Natural killer cell treated with Interleukin-12 subunit alpha and Interleukin-12 subunit beta and Interleukin-15 and Interleukin-18, amount 100 ng/mL, for 72 hours (primary cell): ENCODE measurements around the gene SUN1. TPM values are rescaled to one million over a fixed set of nuclear protein-coding genes. Genes with fewer than 3 reads are reported as not detected.
A peak's percentile ranks its signal among the peaks of the same experiment; 100 is the strongest.
"Not testable (repeated sequence)": the region's sequence is repeated elsewhere in the genome, so short reads cannot be mapped to it uniquely, and the experiment has no call there.

Experiments used
- ATAC-seq, 2 donors: fragments of 150-1000 bp; cut with Tn5 transposase in 1 of 2; sonication (Bioruptor Pico), chemical (Tn5 transposase) in 1 of 2; 2 replicates each; pipeline ENCODE4 v1.10.0; 2021
- DNase-seq: peaks from one replicate; pipeline ENCODE4 v3.0.0; 2022; ENCODE audit warnings: low spot score
- H3K27ac Mint-ChIP-seq, 2 donors: 1 replicate in 1 of 2; 2 replicates in 1 of 2; pipeline ENCODE4 v1.8.0; 2022; ENCODE audit warnings: mixed read lengths in 2 of 2, mild to moderate bottlenecking in 1 of 2, moderate library complexity in 1 of 2
- H3K27me3 Mint-ChIP-seq, 2 donors: 1 replicate in 1 of 2; 2 replicates in 1 of 2; pipeline ENCODE4 v1.8.0; 2022; ENCODE audit warnings: mixed read lengths in 2 of 2
- H3K36me3 Mint-ChIP-seq: one replicate; pipeline ENCODE4 v1.8.0; 2022; ENCODE audit warnings: mixed read lengths
- H3K4me1 Mint-ChIP-seq, 2 donors: 1 replicate in 1 of 2; 2 replicates in 1 of 2; pipeline ENCODE4 v1.8.0; 2022; ENCODE audit warnings: low read depth in 2 of 2, mixed read lengths in 2 of 2, mild to moderate bottlenecking in 1 of 2
- H3K4me3 Mint-ChIP-seq: one replicate; pipeline ENCODE4 v1.8.0; 2022; ENCODE audit warnings: mixed read lengths
- H3K9me3 Mint-ChIP-seq: 2 replicates; pipeline ENCODE4 v1.8.0; 2022; ENCODE audit warnings: mixed read lengths
- total RNA-seq, 2 donors: library from RNA; stranded (reverse); gene quantifications; one replicate each; pipeline ENCODE4 v1.2.3, GENCODE V29; 2022

Gene SUN1
- total RNA-seq, 2 donors from 2014 or later, result 34.3 to 50.4 TPM

DNA sequence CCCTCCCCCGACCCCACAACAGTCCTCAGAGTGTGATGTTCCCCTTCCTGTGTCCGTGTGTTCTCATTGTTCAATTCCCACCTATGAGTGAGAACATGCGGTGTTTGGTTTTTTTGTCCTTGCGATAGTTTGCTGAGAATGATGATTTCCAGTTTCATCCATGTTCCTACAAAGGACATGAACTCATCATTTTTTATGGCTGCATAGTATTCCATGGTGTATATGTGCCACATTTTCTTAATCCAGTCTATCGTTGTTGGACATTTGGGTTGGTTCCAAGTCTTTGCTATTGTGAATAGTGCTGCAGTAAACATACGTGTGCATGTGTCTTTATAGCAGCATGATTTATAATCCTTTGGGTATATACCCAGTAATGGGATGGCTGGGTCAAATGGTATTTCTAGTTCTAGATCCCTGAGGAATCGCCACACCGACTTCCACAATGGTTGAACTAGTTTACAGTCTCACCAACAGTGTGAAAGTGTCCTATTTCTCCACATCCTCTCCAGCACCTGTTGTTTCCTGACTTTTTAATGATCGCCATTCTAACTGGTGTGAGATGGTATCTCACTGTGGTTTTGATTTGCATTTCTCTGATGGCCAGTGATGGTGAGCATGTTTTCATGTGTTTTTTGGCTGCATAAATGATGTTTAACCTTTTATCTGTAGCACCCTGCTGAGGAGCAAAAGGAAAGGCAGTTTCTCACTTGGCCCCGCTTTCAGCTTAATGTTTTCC, 35.7 kb upstream of the SUN1 start:
- DNase-seq, H3K4me1 Mint-ChIP-seq, H3K9me3 Mint-ChIP-seq, H3K27me3 Mint-ChIP-seq, H3K4me3 Mint-ChIP-seq, H3K36me3 Mint-ChIP-seq, H3K27ac Mint-ChIP-seq, ATAC-seq: not testable (repeated sequence)

DNA sequence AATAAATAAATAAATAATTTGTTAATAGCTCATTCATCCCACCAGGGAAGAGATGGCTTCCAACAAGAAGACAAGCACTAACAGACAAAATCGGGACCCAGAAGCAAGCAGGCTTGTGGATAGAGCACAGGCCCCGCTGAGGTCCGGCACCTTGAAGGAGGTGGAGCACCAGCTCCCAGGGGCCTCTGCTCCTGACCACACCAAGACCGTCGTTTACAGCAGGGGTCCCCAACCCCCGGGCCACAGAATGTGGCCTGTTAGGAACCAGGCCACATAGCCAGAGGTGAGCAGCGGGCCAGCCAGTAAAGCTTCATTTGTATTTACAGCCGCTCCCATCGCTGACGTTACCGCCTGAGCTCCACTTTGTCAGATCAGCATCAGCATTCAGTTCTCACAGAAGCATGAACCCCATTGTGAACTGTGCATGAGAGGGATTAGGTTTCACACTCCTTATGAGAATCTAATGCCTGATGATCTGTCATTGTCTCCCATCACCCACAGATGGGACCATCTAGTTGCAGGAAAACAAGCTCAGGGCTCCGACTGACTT, 33.3 kb upstream of the SUN1 start:
- H3K36me3 Mint-ChIP-seq, result no peaks in the 10 kb centered on the region
- no peak for ATAC-seq
- no peaks in the 10 kb centered on the region for H3K9me3 Mint-ChIP-seq
- H3K4me1 Mint-ChIP-seq, result no peaks in the 10 kb centered on the region
- H3K27ac Mint-ChIP-seq, result no peak overlapping the region
- peak; percentile 22 for DNase-seq
- peaks cover 9 to 10% of the 10 kb centered on the region in 2 donors for H3K27me3 Mint-ChIP-seq
- H3K4me3 Mint-ChIP-seq, result no peak overlapping the region

DNA sequence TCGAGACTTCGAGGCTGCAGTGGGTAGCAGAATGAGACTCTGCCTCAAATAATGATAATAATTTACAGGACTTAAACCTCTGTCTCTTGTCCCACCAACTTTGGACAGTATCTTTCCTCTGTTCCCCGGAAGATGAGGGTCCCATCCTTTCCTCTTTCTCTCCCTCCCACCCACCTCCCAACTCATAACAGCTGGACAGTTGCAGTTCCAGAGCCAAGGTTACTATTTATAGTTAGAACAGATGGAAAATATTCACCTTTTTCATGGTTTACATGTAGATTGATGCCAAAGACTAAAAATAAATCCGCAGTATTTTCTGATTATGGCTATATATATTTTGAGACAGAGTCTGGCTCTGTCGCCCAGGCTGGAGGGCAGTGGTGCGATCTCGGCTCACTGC, 31.6 kb upstream of the SUN1 start:
- no peak overlapping the region for H3K4me3 Mint-ChIP-seq
- no peaks in the 10 kb centered on the region for H3K36me3 Mint-ChIP-seq
- H3K9me3 Mint-ChIP-seq, result no peaks in the 10 kb centered on the region

DNA sequence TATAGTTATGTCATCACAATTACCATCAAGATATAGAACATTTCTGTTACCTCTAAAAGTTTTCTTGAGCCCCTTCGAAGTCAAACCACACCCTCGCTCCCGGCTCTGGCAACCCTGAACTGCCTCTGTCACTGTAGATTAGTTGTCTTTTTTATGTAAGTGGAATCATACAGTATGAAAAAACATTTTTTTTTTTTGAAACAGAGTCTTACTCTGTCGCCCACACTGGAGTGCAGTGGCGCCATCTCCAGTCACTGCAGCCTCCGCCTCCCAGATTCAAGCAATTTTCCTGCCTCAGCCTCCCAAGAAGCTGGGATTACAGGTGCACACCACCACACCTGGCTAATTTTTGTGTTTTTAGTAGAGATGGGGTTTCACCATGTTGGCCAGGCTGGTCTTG, 30.9 kb upstream of the SUN1 start:
- not testable (repeated sequence) for H3K4me1 Mint-ChIP-seq, H3K4me3 Mint-ChIP-seq, H3K36me3 Mint-ChIP-seq, DNase-seq, H3K9me3 Mint-ChIP-seq, ATAC-seq, H3K27ac Mint-ChIP-seq
- H3K27me3 Mint-ChIP-seq, result peaks cover 9 to 21% of the 10 kb centered on the region in 2 donors

More for the DNA sequence above, 31.6 kb upstream of the SUN1 start:
- no peaks in the 10 kb centered on the region for H3K4me1 Mint-ChIP-seq
- DNase-seq (no peak), ATAC-seq (no peak)
- H3K27me3 Mint-ChIP-seq, result peaks cover 9 to 21% of the 10 kb centered on the region in 2 donors
- no peak overlapping the region for H3K27ac Mint-ChIP-seq

DNA sequence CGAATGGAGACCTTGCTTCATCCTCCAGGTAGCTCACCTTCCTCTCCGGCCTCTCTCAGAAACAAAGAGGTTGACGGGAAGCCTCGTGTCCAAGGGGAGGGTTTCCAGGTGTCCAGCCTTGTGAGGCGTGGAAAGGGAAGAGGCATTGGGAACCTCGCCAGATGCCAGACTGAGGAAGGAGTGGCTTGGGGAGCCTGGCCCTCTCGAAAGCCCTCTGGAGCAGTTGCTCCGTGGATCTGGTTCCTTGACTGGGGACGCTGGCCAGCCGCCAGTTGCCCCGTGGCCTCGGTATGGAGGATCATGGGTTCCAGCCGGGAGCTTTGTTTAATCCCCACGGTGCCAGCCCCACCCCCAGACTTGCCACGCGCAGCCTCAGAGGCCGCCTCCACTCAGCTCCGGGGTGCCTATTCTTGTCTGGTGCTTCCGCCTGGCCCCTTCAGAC, 30.3 kb upstream of the SUN1 start:
- H3K27ac Mint-ChIP-seq, result no peak overlapping the region
- H3K4me3 Mint-ChIP-seq, result no peak overlapping the region
- no peaks in the 10 kb centered on the region for H3K4me1 Mint-ChIP-seq
- DNase-seq, result peak; percentile 40
- H3K9me3 Mint-ChIP-seq, result no peaks in the 10 kb centered on the region
- H3K27me3 Mint-ChIP-seq, result peaks cover 9 to 21% of the 10 kb centered on the region in 2 donors
- no peak for ATAC-seq
- H3K36me3 Mint-ChIP-seq, result no peaks in the 10 kb centered on the region

DNA sequence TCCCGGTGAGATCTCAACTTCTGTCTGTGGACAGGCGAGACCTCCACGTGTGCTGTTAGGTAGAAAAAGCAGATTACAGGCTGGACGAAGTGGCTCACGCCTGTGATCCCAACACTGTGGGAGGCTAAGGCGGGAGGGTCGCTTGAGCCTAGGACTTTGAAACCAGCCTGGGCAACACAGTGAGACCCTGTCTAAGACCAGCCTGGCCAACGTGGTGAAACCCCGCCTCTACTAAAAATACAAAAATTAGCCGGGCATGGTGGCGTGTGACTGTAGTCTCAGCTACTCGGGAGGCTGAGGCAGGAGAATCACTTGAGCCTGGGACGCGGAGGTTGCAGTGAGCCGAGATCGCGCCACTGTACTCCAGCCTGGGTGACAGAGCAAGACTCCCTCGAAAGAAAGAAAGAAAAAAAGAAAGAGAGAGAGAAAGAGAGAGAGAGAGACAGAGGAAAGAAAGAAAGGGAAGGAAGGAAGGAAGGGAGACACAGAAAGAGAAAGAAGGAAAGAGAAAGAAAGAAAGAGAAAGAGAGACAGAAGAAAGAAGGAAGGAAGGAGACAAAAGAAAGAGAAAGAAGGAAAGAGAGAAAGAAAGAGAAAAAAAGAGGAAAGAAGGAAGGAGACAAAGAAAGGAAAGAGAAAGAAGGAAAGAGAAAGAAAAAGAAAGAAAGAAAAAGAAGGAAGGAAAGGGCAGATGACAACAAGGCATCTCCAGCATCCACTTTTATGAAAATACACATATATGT, 29.6 kb upstream of the SUN1 start:
- Mint-ChIP-seq H3K9me3 (no peaks in the 10 kb centered on the region), H3K4me1 (no peaks in the 10 kb centered on the region), H3K4me3 (no peak overlapping the region), H3K27ac (no peak overlapping the region), H3K27me3 (peaks cover 10 to 21% of the 10 kb centered on the region in 2 donors), H3K36me3 (no peaks in the 10 kb centered on the region)
- ATAC-seq (no peak), DNase-seq (peak; percentile 42)

DNA sequence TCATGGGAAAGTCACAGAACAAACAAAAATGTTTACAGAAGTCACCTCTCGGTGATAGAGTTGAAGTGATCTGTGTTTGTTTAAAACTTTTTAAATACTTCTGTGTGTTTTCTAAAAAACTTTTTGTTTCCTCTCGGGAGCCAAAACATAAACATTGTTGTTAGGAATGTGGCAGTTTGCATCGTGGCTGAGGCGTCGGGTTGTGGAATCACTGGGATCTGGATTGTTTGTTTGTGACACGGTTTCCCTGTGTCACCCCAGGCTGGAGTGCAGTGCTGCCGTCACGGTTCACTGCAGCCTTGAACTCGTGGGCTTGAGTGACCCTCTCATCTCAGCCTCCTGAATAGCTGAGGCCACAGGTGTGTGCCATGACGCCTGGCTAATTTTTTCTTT, 29.0 kb upstream of the SUN1 start:
- ATAC-seq, result no peak
- no peaks in the 10 kb centered on the region for H3K36me3 Mint-ChIP-seq

DNA sequence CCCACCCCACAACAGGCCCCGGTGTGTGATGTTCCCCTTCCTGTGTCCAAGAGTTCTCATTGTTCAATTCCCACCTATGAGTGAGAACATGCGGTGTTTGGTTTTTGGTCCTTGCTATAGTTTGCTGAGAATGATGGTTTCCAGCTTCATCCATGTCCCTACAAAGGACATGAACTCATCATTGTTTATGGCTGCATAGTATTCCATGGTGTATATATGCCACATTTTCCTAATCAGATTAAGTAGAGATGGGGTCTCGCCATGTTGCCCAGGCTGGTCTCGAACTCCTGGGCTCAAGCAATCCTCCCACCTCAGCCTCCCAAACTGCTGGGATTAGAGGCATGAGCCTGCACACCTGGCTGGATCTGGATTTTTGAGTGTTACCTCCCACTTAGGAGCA, 28.5 kb upstream of the SUN1 start:
- H3K4me1 Mint-ChIP-seq, H3K36me3 Mint-ChIP-seq, ATAC-seq, DNase-seq, H3K4me3 Mint-ChIP-seq, H3K27ac Mint-ChIP-seq, H3K9me3 Mint-ChIP-seq: not testable (repeated sequence)
- peaks cover 19 to 28% of the 10 kb centered on the region in 2 donors for H3K27me3 Mint-ChIP-seq

More for the DNA sequence above, 29.0 kb upstream of the SUN1 start:
- H3K27me3 Mint-ChIP-seq, result peaks cover 16 to 26% of the 10 kb centered on the region in 2 donors
- H3K27ac Mint-ChIP-seq, result no peak overlapping the region
- no peak overlapping the region for H3K4me3 Mint-ChIP-seq
- no peaks in the 10 kb centered on the region for H3K9me3 Mint-ChIP-seq
- H3K4me1 Mint-ChIP-seq, result no peaks in the 10 kb centered on the region
- peak; percentile 8 for DNase-seq

DNA sequence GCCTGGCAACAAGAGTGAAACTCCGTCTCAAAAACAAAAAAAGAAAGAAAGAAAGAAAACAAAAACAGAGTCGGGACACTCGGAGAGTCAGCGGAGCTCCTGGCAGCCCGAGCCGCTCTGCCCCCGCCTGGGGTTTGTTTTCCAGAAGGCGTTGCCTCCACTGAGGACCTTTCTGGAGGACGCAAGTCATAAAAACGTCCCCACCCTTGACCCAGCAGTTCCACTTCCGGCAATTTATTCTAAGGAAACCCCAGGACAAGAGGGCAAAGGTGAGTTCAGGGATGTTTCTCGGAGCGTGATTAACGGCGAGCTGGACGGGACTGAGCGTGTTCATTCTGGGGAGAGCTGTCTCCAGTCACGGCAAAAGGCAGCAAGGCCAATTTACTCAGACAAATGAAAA, 27.0 kb upstream of the SUN1 start:
- ATAC-seq (no peak), DNase-seq (no peak)
- Mint-ChIP-seq H3K27me3 (peaks cover 19 to 32% of the 10 kb centered on the region in 2 donors), H3K4me1 (no peaks in the 10 kb centered on the region), H3K36me3 (no peaks in the 10 kb centered on the region), H3K27ac (no peak overlapping the region), H3K9me3 (no peaks in the 10 kb centered on the region), H3K4me3 (no peak overlapping the region)

DNA sequence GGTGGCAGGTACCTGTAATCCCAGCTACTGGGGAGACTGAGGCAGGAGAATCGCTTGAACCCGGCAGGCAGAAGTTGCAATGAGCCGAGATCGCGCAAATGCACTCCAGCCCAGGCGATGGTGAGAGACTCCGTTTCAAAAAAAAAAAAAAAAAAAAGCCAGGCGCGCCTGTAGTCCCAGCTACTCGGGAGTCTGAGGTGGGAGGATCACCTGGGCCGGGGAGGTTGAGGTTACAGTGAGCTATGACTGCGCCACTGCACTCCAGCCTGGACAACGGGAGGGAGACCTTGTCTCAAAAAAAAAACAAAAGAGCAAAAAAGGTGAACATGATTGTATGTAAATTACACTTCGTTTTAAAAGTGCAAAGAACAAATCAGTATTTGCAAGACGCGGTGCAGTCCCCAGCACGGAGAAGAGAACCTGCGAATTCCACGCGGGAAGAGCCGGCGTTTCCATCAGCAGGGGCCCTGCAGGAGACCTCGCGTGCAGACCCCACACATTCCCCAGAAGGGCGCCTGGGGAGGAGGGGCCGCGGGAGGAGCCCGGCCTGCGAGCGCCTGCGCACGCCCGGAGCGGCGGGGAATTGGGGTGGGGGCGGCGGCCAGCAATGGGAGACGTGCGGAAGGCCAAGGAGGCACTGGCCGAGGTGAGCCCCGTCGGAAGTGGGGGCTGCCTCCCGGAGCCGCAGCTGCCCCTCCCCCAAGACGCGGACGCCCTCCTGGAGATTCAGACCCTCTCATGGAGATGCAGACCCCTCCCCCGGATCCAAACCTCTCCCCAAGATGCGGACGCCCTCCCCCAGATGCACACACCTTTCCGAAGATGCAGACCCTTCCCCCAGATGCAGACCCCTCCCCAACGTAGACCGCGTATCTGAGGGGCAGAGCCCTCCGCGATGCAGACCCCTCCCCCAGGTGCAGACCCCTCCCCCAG, 16.7 kb upstream of the SUN1 start:
- Mint-ChIP-seq H3K27me3 (peaks cover 28 to 43% of the 10 kb centered on the region in 2 donors), H3K4me3 (peak overlapping the region; percentile 75), H3K4me1 (peaks cover 37 to 39% of the 10 kb centered on the region in 2 donors), H3K9me3 (no peaks in the 10 kb centered on the region), H3K36me3 (peaks cover 5% of the 10 kb centered on the region), H3K27ac (no peak overlapping the region)
- DNase-seq, result peak; percentile 56
- ATAC-seq, result no peak

DNA sequence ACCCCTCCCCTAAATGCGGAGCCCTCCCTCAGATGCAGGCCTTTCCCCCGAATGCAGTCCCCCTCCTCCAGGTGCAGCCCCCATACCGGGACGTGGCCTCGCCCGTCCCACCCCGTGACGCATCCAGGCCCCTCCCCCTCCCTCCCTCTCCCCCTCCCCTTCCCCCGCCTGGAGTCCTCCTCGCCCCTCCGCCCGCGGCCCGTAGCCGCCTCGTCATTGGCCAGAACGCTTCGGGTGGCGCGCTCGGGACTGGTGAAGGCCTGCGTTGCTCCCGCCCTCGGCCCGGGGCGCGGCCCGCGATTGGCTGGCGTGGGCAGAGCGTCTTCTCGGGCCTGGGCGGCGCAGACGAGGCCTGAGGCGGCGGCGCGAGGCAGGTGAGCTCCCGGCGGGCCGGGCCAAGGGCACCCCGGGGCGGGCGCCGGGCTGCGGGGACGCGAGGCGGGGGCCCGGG, 16.0 kb upstream of the SUN1 start:
- peaks cover 5% of the 10 kb centered on the region for H3K36me3 Mint-ChIP-seq
- peak overlapping the region; percentile 31 for H3K4me3 Mint-ChIP-seq
- no peak overlapping the region for H3K27ac Mint-ChIP-seq
- ATAC-seq (peak; percentile 99 to 100), DNase-seq (peak; percentile 97)
- H3K27me3 Mint-ChIP-seq, result peaks cover 28 to 43% of the 10 kb centered on the region in 2 donors
- peaks cover 37 to 43% of the 10 kb centered on the region in 2 donors for H3K4me1 Mint-ChIP-seq
- no peaks in the 10 kb centered on the region for H3K9me3 Mint-ChIP-seq

DNA sequence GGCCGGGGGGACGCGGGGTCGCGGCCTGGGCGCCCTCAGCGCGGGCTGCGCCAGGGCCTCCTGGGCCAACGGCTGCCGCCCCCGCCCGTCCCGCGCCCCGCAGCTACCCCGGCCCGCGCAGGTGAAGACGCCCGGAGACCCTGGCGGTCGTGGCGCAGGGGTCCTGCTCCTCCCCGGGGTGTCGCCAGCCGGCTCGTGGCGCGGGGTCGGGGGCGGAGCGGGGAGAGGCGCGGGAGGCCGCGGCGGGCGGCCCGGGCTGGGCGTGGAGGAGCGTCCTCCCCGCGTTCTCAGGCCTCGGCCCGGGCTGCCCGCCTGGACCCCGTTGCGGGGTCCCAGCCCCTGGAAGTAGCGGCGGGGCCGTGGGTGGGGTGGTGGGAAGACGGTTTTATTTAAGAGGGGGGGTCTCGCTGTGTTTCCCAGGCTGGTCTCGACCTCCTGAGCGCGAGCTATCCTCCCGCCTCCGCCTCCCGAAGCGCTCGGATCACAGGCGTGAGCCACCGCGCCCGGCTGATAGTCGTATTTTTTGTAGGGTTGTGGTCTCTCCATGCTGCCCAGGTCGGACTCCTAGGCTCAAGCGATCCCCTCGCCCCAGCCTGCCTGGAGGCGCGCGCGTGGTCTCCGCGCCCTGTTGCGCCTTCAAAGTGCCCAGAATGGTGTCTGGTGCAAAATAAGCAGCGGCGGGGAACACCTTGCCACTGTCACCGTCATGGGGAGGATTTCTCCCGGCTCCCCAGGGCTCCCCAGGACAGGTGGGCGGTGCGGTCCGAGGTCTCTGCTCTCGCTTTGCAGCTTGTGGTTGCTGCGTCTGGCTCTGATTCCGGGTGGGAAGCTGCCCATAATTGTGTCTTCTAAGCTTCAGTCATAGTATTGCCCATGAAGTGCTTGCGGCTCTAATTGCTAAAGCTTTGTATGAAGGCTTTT, 15.3 kb upstream of the SUN1 start:
- H3K36me3 Mint-ChIP-seq, result peaks cover 5% of the 10 kb centered on the region
- H3K9me3 Mint-ChIP-seq, result no peaks in the 10 kb centered on the region
- H3K4me3 Mint-ChIP-seq, result peak overlapping the region; percentile 72
- peaks cover 25 to 38% of the 10 kb centered on the region in 2 donors for H3K27me3 Mint-ChIP-seq
- H3K27ac Mint-ChIP-seq, result peak overlapping the region; percentile 5 to 23
- ATAC-seq (peak; percentile 28 to 30), DNase-seq (peak; percentile 56)
- peaks cover 34 to 41% of the 10 kb centered on the region in 2 donors for H3K4me1 Mint-ChIP-seq
